Hematopoietic multipotent progenitor cell treated with erythropoietin and hydrocortisone succinate and interleukin-3 and kit ligand, for 6 days (in vitro differentiated cells): ENCODE results near the gene PARP9.
"Not testable (repeated sequence)": the region's sequence is repeated elsewhere in the genome, so short reads cannot be mapped to it uniquely, and the experiment has no call there.

Experiments used
- DNase-seq: peaks from one replicate; pipeline ENCODE4 v3.0.0-alpha.2; 2015

PARP9 gene

GRCh38 chr3:122516846-122517360 lies 47.2 kb downstream of the PARP9 start:
- peak; percentile 54 for DNase-seq

- DNase-seq = no peak
These were observed 48.2 kb downstream of the PARP9 start for GRCh38 chr3:122515870-122516269.

GRCh38 chr3:122515020-122515468 lies 49.1 kb downstream of the PARP9 start:
- no peak for DNase-seq

GRCh38 chr3:122514123-122515019 lies 49.7 kb downstream of the PARP9 start, which contains the start of gene KPNA1:
KPNA1 (minus strand) TSS chr3:122514939; CDS start chr3:122496565, 18,374 bp downstream.
- DNase-seq = peak; percentile 93

- peak; percentile 28 for DNase-seq
These were observed 50.5 kb downstream of the PARP9 start for GRCh38 chr3:122513386-122514122.

GRCh38 chr3:122512284-122512683 lies 51.8 kb downstream of the PARP9 start:
- DNase-seq = no peak

- peak; percentile 54 for DNase-seq
These were observed 53.1 kb downstream of the PARP9 start for GRCh38 chr3:122510878-122511535.

- not testable (repeated sequence) for DNase-seq
These were observed 55.2 kb downstream of the PARP9 start for GRCh38 chr3:122508944-122509343.

- no peak for DNase-seq
These were observed 55.8 kb downstream of the PARP9 start for GRCh38 chr3:122508135-122508914.

GRCh38 chr3:122506450-122506849 lies 57.6 kb downstream of the PARP9 start:
- no peak for DNase-seq

- peak; percentile 40 for DNase-seq
These were observed 58.4 kb downstream of the PARP9 start for GRCh38 chr3:122505676-122506075.

- no peak for DNase-seq
These were observed 61.2 kb downstream of the PARP9 start for GRCh38 chr3:122502941-122503340.

- DNase-seq = peak; percentile 95
These were observed 62.0 kb downstream of the PARP9 start for GRCh38 chr3:122502139-122502538.

- DNase-seq = not testable (repeated sequence)
These were observed 63.1 kb downstream of the PARP9 start for GRCh38 chr3:122500964-122501363.

GRCh38 chr3:122498152-122498551 lies 65.9 kb downstream of the PARP9 start:
- no peak for DNase-seq

GRCh38 chr3:122497425-122497824 lies 66.7 kb downstream of the PARP9 start:
- DNase-seq = peak; percentile 94

- no peak for DNase-seq
These were observed 67.6 kb downstream of the PARP9 start for GRCh38 chr3:122496508-122496907.

- no peak for DNase-seq
These were observed 70.8 kb downstream of the PARP9 start for GRCh38 chr3:122493296-122493695.

- DNase-seq = no peak
These were observed 75.7 kb downstream of the PARP9 start for GRCh38 chr3:122488262-122488973.

- DNase-seq = no peak
These were observed 79.1 kb downstream of the PARP9 start for GRCh38 chr3:122484985-122485384.

- DNase-seq = no peak
These were observed 82.7 kb downstream of the PARP9 start for GRCh38 chr3:122481390-122481789.
